ENCODE measurements around the gene KRTAP10-2.

KRTAP10-2 gene

DNA sequence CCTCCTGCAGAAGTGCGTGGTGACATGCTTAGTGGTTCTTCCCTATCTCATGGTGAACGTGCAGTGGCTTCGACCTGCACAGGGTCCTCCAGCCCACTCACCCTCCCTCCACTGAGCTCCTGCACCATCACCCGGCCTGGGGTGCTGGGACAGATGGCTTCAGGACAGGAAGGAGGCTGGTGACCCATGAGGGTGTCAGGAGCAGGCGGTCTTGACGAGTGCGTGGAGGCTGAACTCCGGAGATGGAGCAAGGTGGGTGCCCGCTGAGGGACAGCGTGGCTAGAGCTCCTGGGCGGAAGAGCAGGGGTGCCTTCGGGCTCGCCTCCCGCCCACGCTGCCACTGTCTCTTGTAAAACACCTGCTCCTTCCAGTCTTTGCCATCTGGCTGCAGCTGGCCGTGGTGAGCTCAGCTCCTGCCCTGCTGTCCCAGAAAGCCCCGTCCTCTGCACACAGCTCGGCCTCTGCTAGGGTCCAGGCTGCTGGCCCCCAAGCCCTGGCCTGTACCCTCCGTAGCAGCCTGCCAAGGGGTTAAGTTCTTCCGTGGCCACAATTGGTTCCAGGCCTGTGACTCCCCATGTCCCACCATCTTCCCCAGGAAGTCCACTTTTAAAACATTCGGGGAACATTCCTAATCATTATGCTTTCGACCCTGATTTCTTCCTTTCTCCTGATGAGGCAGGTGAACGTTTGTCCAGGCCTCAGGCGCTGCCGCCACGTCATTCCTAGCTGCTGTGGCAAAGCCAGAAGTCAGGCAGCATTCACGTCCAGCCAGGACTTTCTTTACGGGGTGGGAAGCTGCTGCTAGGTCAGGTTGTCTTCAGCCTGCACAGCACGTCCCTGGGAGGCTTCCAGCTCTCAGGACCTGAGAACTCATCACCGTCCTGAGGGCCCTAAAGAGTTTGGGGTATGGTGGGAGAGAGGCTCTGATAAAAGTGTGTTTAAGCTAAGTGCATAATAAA, 19.4 kb downstream of the KRTAP10-2 start:
- DNase-seq (ENCODE audit: low spot score), result no peak
- TF ChIP-seq CTCF (IDR thresholded peaks at IDR 0.05; ENCODE audit: extremely low read depth, missing control alignments), result no peak

DNA sequence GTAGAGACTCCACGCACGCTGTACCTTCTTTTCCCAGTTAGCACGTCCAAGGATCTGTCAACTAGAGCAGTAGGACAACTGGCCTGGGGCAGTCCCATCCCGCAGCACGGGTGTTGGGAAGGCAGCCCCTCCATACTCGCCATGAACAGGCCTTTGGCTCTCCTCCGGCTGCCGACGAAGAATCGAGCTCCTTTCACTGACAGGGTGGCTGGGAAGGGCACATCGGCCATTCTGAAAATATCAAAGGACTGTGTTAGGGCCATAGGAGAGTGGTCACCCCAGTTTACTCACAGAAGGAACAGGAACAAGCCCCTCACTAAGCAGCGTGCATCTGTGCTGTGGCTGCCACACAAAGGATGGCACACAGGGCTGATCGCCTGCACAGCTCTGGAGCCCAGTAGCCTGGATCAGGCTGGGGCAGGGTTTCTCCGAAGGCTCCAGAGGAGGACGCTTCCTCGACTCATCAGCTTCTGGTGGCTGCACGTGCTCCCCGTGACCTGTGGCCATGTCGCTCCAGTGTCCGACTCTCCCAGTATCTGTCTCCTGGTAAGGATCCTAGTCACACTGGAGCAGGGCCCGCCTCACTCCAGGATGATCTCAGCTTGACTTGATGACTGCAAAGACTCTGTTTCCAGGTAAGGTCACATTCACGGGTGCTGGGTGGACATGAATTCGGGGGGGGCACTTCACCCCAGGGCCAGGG, 20.3 kb downstream of the KRTAP10-2 start:
- no peak for DNase-seq (ENCODE audit: low spot score)
- no peak for TF ChIP-seq CTCF (IDR thresholded peaks at IDR 0.05; ENCODE audit: extremely low read depth, missing control alignments)

DNA sequence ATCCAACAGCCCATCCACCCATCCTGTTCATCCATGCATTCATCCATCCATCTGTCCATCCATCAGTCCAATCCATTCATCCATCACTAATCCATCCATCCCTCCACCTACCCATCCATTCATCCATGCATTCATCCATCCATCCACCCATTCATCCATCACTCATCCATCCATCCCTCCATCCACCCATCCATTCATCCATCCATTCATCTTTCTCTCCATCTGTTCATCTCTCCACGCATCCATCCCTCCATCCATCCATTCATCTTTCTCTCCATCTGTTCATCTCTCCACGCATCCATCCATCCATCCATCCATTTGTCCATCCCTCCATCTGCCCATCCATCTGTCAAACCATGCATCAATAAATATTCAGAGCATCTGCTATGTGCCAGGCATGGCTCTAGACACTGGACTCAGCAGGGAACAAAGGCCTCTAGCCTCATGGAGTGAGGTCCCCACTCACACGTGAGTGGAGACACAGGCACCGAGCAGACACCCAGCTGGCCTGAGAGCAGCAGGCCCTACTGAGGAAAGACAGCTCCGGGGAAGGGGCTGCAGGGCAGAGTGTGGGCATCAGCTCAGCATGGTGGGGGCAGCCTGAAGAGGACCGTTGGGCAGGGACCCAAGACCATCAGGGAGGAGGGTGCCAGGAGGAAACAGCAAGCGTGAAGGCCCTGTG, 20.9 kb downstream of the KRTAP10-2 start:
- no peak for DNase-seq (ENCODE audit: low spot score)
- no peak for TF ChIP-seq CTCF (IDR thresholded peaks at IDR 0.05; ENCODE audit: extremely low read depth, missing control alignments)

GRCh38 chr21:44529503-44530125, 21.7 kb downstream of the KRTAP10-2 start:
- TF ChIP-seq CTCF (IDR thresholded peaks at IDR 0.05; ENCODE audit: extremely low read depth, missing control alignments), result no peak

GRCh38 chr21:44529011-44529421, 22.3 kb downstream of the KRTAP10-2 start:
- TF ChIP-seq CTCF (IDR thresholded peaks at IDR 0.05; ENCODE audit: extremely low read depth, missing control alignments), result no peak
- no peak for DNase-seq (ENCODE audit: low spot score)

More at GRCh38 chr21:44529503-44530125, 21.7 kb downstream of the KRTAP10-2 start:
- no peak for DNase-seq (ENCODE audit: low spot score)

GRCh38 chr21:44528634-44528995, 22.7 kb downstream of the KRTAP10-2 start:
- no peak for TF ChIP-seq CTCF (IDR thresholded peaks at IDR 0.05; ENCODE audit: extremely low read depth, missing control alignments)
- no peak for DNase-seq (ENCODE audit: low spot score)
